ENCODE measurements around the gene SNRPD3.
"Not testable (repeated sequence)": the region's sequence is repeated elsewhere in the genome, so short reads cannot be mapped to it uniquely, and the experiment has no call there.

SNRPD3 gene

DNA sequence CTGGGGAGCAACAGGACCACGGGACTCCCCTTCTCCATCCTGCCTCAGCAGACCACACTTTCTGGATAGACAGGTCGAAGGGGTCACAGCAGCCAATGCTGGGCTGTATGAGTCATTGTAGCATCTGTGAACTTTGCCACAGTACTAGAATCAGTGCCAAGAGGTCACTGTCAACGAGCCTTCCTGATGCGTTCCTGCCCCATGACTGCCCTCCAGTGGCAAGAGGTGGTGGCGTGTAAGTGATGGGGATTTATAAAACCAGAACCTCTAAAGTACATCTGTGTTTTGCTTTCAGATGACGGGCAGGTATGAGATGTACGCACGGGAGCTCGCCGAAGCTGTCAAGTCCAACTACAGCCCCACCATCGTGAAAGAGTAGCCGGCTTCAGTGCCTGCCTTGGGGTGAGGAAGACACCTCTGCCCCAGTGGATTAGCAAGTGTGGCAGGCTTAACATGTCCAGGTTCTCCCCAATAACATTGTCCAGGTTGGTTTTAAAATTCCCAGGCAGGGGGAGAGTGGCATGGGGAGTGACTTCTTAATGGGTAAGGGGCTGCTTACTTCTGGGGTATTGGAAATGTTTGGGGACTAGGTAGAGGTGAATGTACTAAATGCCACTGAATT lies 30.3 kb upstream of the SNRPD3 start:
- peaks cover 15% of the 10 kb centered on the region for H3K4me1 ChIP-seq (ENCODE audit: control insufficient read depth, low read length)
- no peak for TF ChIP-seq EZH2phosphoT487 (IDR thresholded peaks at IDR 0.05; ENCODE audit: borderline replicate concordance, low read length)
- TF ChIP-seq, protein P1, sequence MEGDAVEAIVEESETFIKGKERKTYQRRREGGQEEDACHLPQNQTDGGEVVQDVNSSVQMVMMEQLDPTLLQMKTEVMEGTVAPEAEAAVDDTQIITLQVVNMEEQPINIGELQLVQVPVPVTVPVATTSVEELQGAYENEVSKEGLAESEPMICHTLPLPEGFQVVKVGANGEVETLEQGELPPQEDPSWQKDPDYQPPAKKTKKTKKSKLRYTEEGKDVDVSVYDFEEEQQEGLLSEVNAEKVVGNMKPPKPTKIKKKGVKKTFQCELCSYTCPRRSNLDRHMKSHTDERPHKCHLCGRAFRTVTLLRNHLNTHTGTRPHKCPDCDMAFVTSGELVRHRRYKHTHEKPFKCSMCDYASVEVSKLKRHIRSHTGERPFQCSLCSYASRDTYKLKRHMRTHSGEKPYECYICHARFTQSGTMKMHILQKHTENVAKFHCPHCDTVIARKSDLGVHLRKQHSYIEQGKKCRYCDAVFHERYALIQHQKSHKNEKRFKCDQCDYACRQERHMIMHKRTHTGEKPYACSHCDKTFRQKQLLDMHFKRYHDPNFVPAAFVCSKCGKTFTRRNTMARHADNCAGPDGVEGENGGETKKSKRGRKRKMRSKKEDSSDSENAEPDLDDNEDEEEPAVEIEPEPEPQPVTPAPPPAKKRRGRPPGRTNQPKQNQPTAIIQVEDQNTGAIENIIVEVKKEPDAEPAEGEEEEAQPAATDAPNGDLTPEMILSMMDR (IDR thresholded peaks at IDR 0.05; ENCODE audit: low read depth, low read length, poor library complexity, severe bottlenecking) = peak; percentile 93
- H3F3A ChIP-seq (ENCODE audit: control insufficient read depth, insufficient read depth) = no peaks in the 10 kb centered on the region
- H3K27ac ChIP-seq (ENCODE audit: low read depth, low read length) = no peak overlapping the region
- no peaks in the 10 kb centered on the region for H3K9me2 ChIP-seq (replicated peaks; ENCODE audit: control insufficient read depth, low read length)
- no peak overlapping the region for H3K4me3 ChIP-seq (ENCODE audit: low read length)
- no peaks in the 10 kb centered on the region for H3K9me3 ChIP-seq (ENCODE audit: control insufficient read depth, insufficient read depth, low read length)
- H3K4me2 ChIP-seq (ENCODE audit: low read length) = no peak overlapping the region
- H3K36me3 ChIP-seq (ENCODE audit: control insufficient read depth, low read length) = no peaks in the 10 kb centered on the region
- H3K27me3 ChIP-seq (ENCODE audit: control insufficient read depth, low read length) = no peaks in the 10 kb centered on the region; the same call in 1 of the 2 replicates
- H3K79me2 ChIP-seq (ENCODE audit: control insufficient read depth, low read length) = no peaks in the 10 kb centered on the region
- H4K20me1 ChIP-seq (ENCODE audit: control insufficient read depth, insufficient read depth, low read depth, low read length) = no peaks in the 10 kb centered on the region

DNA sequence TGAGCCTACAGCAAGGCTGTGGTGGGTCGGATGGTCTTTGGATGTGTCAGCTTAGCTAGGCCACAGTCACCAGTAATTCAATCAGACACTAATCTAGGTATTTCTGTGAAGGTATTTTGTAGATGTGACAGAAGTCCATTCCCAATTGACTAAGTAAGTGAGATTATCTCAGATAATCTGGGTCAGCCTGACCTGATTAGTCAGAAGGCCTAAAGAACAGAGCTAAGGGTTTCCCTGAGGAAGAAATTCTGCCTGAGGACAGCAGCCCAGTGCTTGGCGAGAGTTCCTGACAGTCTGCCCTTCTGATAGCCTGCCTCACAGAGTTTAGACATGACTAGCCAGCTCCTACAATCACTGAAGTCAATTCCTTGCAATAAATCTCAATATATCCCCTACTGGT lies 29.6 kb upstream of the SNRPD3 start:
- Histone ChIP-seq H3K27ac (ENCODE audit: low read depth, low read length) (no peak overlapping the region), H3K4me1 (ENCODE audit: control insufficient read depth, low read length) (peaks cover 15% of the 10 kb centered on the region)
- TF ChIP-seq EZH2phosphoT487 (IDR thresholded peaks at IDR 0.05; ENCODE audit: borderline replicate concordance, low read length) = no peak
- TF ChIP-seq, protein P1 (IDR thresholded peaks at IDR 0.05; ENCODE audit: low read depth, low read length, poor library complexity, severe bottlenecking) = no peak

DNA sequence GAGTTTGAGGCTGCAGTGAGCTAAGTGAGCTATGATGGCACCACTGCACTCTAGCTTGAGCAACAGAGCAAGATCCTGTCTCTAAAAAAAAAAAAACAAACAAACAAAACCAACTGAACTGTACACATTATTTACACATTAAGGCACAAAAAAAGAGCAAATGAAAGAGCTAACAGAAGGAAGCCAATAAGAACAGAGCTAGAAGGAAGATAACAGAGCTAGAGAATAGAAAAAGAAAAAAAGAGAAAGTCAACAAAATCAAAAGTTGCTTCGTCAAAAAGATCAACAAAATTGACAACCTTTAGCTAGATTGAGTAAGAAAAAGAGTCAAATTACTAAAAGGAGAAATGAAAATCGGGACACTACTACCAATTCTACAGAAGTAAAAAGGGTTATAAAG lies 25.9 kb upstream of the SNRPD3 start:
- H3K79me2 ChIP-seq (ENCODE audit: control insufficient read depth, low read length) = no peaks in the 10 kb centered on the region
- H3K27me3 ChIP-seq (ENCODE audit: control insufficient read depth, low read length) = no peaks in the 10 kb centered on the region; the same call in 1 of the 2 replicates
- H3K4me2 ChIP-seq (ENCODE audit: low read length) = no peak overlapping the region
- peaks cover 7% of the 10 kb centered on the region for H3K4me1 ChIP-seq (ENCODE audit: control insufficient read depth, low read length)
- no peaks in the 10 kb centered on the region for H3K9me2 ChIP-seq (replicated peaks; ENCODE audit: control insufficient read depth, low read length)
- H4K20me1 ChIP-seq (ENCODE audit: control insufficient read depth, insufficient read depth, low read depth, low read length) = no peaks in the 10 kb centered on the region
- H3K4me3 ChIP-seq (ENCODE audit: low read length) = no peak overlapping the region
- no peak overlapping the region for H3K27ac ChIP-seq (ENCODE audit: low read depth, low read length)
- no peaks in the 10 kb centered on the region for H3K36me3 ChIP-seq (ENCODE audit: control insufficient read depth, low read length)
- H3K9me3 ChIP-seq (ENCODE audit: control insufficient read depth, insufficient read depth, low read length) = no peaks in the 10 kb centered on the region
- H3F3A ChIP-seq (ENCODE audit: control insufficient read depth, insufficient read depth) = no peaks in the 10 kb centered on the region
- no peak for TF ChIP-seq EZH2phosphoT487 (IDR thresholded peaks at IDR 0.05; ENCODE audit: borderline replicate concordance, low read length)
- TF ChIP-seq, protein P1 (IDR thresholded peaks at IDR 0.05; ENCODE audit: low read depth, low read length, poor library complexity, severe bottlenecking) = no peak

More for the DNA sequence above, 29.6 kb upstream of the SNRPD3 start:
- no peaks in the 10 kb centered on the region for H3K79me2 ChIP-seq (ENCODE audit: control insufficient read depth, low read length)
- H3K4me2 ChIP-seq (ENCODE audit: low read length) = no peak overlapping the region
- H3K4me3 ChIP-seq (ENCODE audit: low read length) = no peak overlapping the region
- H4K20me1 ChIP-seq (ENCODE audit: control insufficient read depth, insufficient read depth, low read depth, low read length) = no peaks in the 10 kb centered on the region
- H3K27me3 ChIP-seq (ENCODE audit: control insufficient read depth, low read length) = no peaks in the 10 kb centered on the region; the same call in 1 of the 2 replicates
- H3K9me3 ChIP-seq (ENCODE audit: control insufficient read depth, insufficient read depth, low read length) = no peaks in the 10 kb centered on the region
- no peaks in the 10 kb centered on the region for H3K9me2 ChIP-seq (replicated peaks; ENCODE audit: control insufficient read depth, low read length)
- no peaks in the 10 kb centered on the region for H3K36me3 ChIP-seq (ENCODE audit: control insufficient read depth, low read length)
- no peaks in the 10 kb centered on the region for H3F3A ChIP-seq (ENCODE audit: control insufficient read depth, insufficient read depth)

GRCh38 chr22:24530968-24531367 lies 24.8 kb upstream of the SNRPD3 start:
- not testable (repeated sequence) for H3K27me3 ChIP-seq (ENCODE audit: control insufficient read depth, low read length); H3K27ac ChIP-seq (ENCODE audit: low read depth, low read length); H3K36me3 ChIP-seq (ENCODE audit: control insufficient read depth, low read length); H3K79me2 ChIP-seq (ENCODE audit: control insufficient read depth, low read length); H3K4me2 ChIP-seq (ENCODE audit: low read length); H3K4me3 ChIP-seq (ENCODE audit: low read length); H3F3A ChIP-seq (ENCODE audit: control insufficient read depth, insufficient read depth); H3K9me2 ChIP-seq (replicated peaks; ENCODE audit: control insufficient read depth, low read length); H4K20me1 ChIP-seq (ENCODE audit: control insufficient read depth, insufficient read depth, low read depth, low read length); H3K4me1 ChIP-seq (ENCODE audit: control insufficient read depth, low read length); H3K9me3 ChIP-seq (ENCODE audit: control insufficient read depth, insufficient read depth, low read length)

All from DOHH2 (cell line).